Peyer's patch (tissue), 4 donors: ENCODE data around the gene YAF2. TPM values are rescaled to one million over a fixed set of nuclear protein-coding genes. Genes with fewer than 3 reads are reported as not detected.

Experiments
- DNase-seq, 3 donors: peaks; one replicate each; pipeline ENCODE4 v3.0.0-alpha.2; 2017 to 2019
- H3K27ac ChIP-seq, 4 donors: fragments of 200-600 bp; sonication (generic); one replicate each; pipeline ENCODE4 v1.5.1; 2016 to 2019
- H3K27me3 ChIP-seq, 2 donors: fragments of 200-600 bp; sonication (generic); one replicate each; pipeline ENCODE4 v1.5.1; 2019
- H3K36me3 ChIP-seq, 3 donors: fragments of 200-600 bp; sonication (generic); one replicate each; pipeline ENCODE4 v1.5.1; 2016 to 2019
- H3K4me1 ChIP-seq, 4 donors: fragments of 200-600 bp; sonication (generic); one replicate each; pipeline ENCODE4 v1.5.1; 2016 to 2019
- H3K4me3 ChIP-seq, 4 donors: fragments of 200-600 bp; sonication (generic); 1 replicate in 3 of 4; 2 replicates in 1 of 4; pipeline ENCODE4 v1.5.1; 2016 to 2019; ENCODE audit warnings: mild to moderate bottlenecking in 1 of 4
- H3K9me3 ChIP-seq, 4 donors: fragments of 200-600 bp; sonication (generic); one replicate each; pipeline ENCODE4 v1.5.1; 2016 to 2019; ENCODE audit warnings: mild to moderate bottlenecking in 1 of 4
- POLR2A ChIP-seq, 2 donors: fragments of 450-650 bp; IDR thresholded peaks; one replicate each; pipeline ENCODE4 v1.5.1; 2017; ENCODE audit warnings: antibody characterized with exemption in 2 of 2, mild to moderate bottlenecking in 2 of 2, moderate library complexity in 2 of 2
- total RNA-seq, 4 donors: library from RNA; depleted of rRNA; stranded (reverse); fragments of >200 nt; gene quantifications; one replicate each; pipeline ENCODE4 v1.1.0, GENCODE V29; 2016
- TF ChIP-seq, protein P1 (sequence below), 6 experiments: fragments of 450-650 bp in 4 of 6; fragments of 200-600 bp in 2 of 6; sonication (generic) in 1 of 6; IDR thresholded peaks; one replicate each; pipeline ENCODE4 v1.5.1; 2017 to 2019; ENCODE audit warnings: antibody characterized with exemption in 6 of 6, mild to moderate bottlenecking in 3 of 6, moderate library complexity in 1 of 6

YAF2 gene
- total RNA-seq, 4 donors from 2014 or later = 22.9 to 89.1 (median 42.9) TPM

- H3K27me3 ChIP-seq = no peaks in the 10 kb centered on the region
- no peaks in the 10 kb centered on the region for H3K4me1 ChIP-seq
- peaks cover 0 to 14% (median 0%) of the 10 kb centered on the region in 3 donors for H3K36me3 ChIP-seq
- no peak for TF ChIP-seq POLR2A (IDR thresholded peaks at IDR 0.05)
- TF ChIP-seq, protein P1, sequence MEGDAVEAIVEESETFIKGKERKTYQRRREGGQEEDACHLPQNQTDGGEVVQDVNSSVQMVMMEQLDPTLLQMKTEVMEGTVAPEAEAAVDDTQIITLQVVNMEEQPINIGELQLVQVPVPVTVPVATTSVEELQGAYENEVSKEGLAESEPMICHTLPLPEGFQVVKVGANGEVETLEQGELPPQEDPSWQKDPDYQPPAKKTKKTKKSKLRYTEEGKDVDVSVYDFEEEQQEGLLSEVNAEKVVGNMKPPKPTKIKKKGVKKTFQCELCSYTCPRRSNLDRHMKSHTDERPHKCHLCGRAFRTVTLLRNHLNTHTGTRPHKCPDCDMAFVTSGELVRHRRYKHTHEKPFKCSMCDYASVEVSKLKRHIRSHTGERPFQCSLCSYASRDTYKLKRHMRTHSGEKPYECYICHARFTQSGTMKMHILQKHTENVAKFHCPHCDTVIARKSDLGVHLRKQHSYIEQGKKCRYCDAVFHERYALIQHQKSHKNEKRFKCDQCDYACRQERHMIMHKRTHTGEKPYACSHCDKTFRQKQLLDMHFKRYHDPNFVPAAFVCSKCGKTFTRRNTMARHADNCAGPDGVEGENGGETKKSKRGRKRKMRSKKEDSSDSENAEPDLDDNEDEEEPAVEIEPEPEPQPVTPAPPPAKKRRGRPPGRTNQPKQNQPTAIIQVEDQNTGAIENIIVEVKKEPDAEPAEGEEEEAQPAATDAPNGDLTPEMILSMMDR (IDR thresholded peaks at IDR 0.05) = no peak
- DNase-seq = no peak
- no peak overlapping the region for H3K27ac ChIP-seq
- no peak overlapping the region for H3K4me3 ChIP-seq
- H3K9me3 ChIP-seq = no peaks in the 10 kb centered on the region
Observed at GRCh38 chr12:42156232-42156631, 81.8 kb downstream of the YAF2 start.

DNA sequence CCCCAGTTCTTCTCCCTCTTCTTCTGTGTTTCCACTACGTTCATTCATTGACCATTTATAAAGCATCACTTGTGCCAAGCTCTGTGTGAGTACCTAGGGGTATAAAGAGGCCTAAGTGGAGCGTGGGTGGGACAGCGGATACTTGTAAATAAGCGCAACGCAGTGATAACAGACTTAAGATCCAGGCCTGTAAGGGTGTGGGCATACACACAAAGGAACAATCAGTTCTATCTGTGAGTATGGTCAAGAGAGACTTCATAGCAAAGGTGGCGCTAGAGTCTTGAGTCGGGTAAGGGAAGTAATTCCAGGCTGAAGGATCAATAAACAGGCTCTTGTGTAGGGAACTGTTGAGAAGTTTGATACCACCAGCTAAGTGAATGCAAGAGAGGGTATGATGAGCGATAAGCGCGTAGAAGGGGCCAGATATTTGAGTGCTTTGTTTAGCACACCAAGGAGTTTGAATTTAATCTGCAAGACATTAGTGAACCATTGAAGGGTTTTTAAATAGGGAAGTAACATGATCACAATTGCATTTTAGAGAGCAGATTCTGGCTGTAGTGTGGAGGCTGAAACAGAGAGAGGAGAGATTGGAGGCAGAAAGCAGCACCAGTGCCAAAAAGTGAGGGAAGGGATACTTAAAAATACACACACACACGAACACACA lies 92.4 kb downstream of the YAF2 start:
- TF ChIP-seq POLR2A (IDR thresholded peaks at IDR 0.05) = no peak
- TF ChIP-seq, protein P1 (IDR thresholded peaks at IDR 0.05) = peak in 1 of 6 experiments; percentile 41

GRCh38 chr12:42145197-42145549 lies 92.9 kb downstream of the YAF2 start:
- Histone ChIP-seq H3K9me3 (no peaks in the 10 kb centered on the region), H3K27me3 (no peaks in the 10 kb centered on the region), H3K4me3 (peak overlapping the region; percentile 54 to 96 (median 78)), H3K4me1 (peaks cover 0 to 9% (median 4%) of the 10 kb centered on the region in 4 donors), H3K36me3 (no peaks in the 10 kb centered on the region), H3K27ac (peak overlapping the region; percentile 75 to 98 (median 92))
- no peak for DNase-seq
- TF ChIP-seq, protein P1 (IDR thresholded peaks at IDR 0.05) = no peak
- no peak for TF ChIP-seq POLR2A (IDR thresholded peaks at IDR 0.05)

More for the DNA sequence above, 92.4 kb downstream of the YAF2 start:
- H3K4me1 ChIP-seq = peaks cover 0 to 9% (median 4%) of the 10 kb centered on the region in 4 donors
- no peak for DNase-seq
- no peaks in the 10 kb centered on the region for H3K36me3 ChIP-seq
- no peaks in the 10 kb centered on the region for H3K9me3 ChIP-seq
- H3K27me3 ChIP-seq = no peaks in the 10 kb centered on the region
- peak overlapping the region in 1 of 4 donors; percentile 96 for H3K4me3 ChIP-seq
- peak overlapping the region in 2 of 4 donors; percentile 91 to 98 for H3K27ac ChIP-seq

DNA sequence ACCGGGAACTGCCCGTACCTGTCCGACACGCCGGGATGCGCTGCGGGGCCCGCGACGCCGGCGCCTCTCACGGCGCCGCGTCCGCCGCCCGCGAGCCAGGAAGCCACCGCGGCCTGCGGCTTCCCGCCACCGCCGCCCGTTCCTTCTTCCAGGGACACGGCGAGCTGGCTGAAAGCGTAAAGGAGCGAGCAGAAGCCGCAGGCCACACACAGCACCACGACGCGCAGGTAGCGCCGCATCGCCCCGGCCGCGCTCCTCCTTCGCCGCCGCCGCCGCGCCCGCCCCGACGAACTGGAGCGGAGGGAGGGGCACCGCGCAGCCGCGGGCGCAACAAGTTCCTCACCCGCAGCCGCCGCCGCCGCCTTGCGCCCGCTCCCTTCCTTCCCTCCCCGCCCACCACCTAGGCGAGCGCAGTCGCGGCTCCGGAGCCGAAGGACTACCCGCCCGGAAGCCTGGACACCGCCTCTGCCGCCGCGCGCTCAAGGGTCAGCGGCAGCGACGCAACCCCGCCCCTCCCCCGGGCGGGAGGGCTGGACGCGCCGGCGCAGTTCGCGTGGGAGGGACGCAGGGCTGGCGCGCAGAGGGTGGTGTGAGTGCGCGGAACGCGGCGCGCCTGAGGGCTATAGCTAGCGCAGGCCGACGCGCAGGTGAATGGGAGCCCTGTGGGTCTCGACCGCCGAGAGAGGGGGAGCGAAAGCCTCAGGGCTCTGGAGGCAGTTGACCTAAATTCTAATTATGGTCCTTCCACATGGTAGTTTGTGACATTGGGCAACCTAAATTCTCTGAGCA lies 93.4 kb downstream of the YAF2 start, which contains the start of gene GXYLT1:
TSS of gene GXYLT1 (minus strand) at position 467 of the 789 bp plus-strand sequence. CDS start at position 239, 228 bp downstream.
- TF ChIP-seq, protein P1 (IDR thresholded peaks at IDR 0.05) = peak in 2 of 6 experiments; percentile 16 to 30
- TF ChIP-seq POLR2A (IDR thresholded peaks at IDR 0.05) = peak; percentile 62 to 86
- peak; percentile 77 to 95 (median 95) for DNase-seq
- peak within 1 kb of the TSS; percentile 54 to 96 (median 78) for H3K4me3 ChIP-seq

DNA sequence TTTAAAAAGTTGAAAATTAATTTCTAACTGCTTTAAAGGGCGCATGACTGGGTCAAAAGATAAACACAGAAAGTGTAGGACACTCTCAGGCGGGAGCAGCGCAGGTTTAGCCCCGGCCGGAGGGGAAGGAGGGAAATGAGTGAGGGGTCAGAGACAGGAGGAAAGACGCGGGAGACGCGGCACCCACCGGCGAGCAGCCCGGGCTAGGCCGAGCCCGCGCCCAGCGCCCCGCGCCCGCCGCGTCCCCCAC lies 94.0 kb downstream of the YAF2 start:
- Histone ChIP-seq H3K4me1 (peaks cover 0 to 9% (median 4%) of the 10 kb centered on the region in 4 donors), H3K4me3 (peak overlapping the region; percentile 54 to 96 (median 78)), H3K9me3 (no peaks in the 10 kb centered on the region), H3K27ac (peak overlapping the region; percentile 75 to 98 (median 92)), H3K36me3 (no peaks in the 10 kb centered on the region), H3K27me3 (no peaks in the 10 kb centered on the region)
- peak in 1 of 3 donors; percentile 21 for DNase-seq
- TF ChIP-seq, protein P1 (IDR thresholded peaks at IDR 0.05) = no peak
- no peak for TF ChIP-seq POLR2A (IDR thresholded peaks at IDR 0.05)

More for the DNA sequence above, 93.4 kb downstream of the YAF2 start, which contains the start of gene GXYLT1:
- H3K4me1 ChIP-seq = peaks cover 0 to 9% (median 4%) of the 10 kb centered on the region in 4 donors
- no peaks in the 10 kb centered on the region for H3K9me3 ChIP-seq
- peak within 1 kb of the TSS; percentile 75 to 98 (median 92) for H3K27ac ChIP-seq
- H3K27me3 ChIP-seq = no peaks in the 10 kb centered on the region
- H3K36me3 ChIP-seq = no peaks in the 10 kb centered on the region
